HG03378 (cell line): ENCODE data around the gene OSBPL2.

Source experiments
- ATAC-seq: cut with Tn5 transposase; IDR thresholded peaks from one replicate; pipeline ENCODE4 v1.9.1; 2021; ENCODE audit warnings: mild to moderate bottlenecking, moderate library complexity; ENCODE audit not compliant: unreplicated experiment

Gene OSBPL2

DNA sequence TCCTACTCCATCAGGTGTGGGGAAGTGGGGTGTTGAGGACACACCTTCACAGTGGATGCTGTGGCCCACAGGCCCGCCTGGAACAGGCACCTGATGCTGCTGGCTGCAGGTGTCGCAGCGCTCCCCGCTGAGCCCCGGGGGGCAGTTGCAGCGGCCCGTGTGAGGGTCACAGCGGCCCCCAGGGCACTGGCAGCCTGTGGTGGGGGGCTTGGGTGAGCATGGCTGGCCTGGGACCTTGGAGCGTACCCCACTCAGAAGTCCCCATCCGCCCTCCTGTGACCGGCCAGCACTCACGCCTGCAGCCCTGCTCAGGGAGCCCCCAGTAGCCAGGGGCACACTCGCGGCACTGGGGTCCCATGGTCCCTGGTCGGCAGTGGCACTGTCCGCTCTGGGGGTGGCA lies 83.7 kb downstream of the OSBPL2 start:
- no peak for ATAC-seq

DNA sequence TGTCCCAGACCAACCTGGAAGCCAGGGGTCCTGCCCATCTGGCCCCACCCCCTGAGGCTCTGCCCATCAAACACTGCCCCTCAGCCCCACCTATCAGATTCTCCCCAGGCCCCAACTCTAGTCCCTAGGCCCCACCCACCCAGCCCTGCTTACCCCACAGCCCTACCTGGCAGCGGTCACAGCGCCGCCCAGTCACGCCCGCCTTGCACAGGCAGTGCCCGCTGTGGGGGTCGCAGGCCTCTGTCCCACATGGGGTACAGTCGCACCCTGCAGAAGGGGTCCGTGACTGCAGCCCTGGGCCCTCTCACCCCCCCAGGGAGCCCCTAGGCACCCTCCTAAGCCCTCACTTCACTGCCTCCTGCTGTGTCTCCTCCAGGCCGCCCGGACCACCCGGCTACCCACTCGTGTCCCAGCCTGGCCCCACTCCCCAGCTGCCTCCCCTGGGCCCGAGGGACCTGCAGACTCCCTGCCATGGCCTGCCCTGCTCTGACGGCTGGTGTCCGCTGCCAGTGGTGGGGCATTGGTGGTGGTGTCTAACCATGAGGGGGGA lies 84.2 kb downstream of the OSBPL2 start:
- ATAC-seq = no peak

DNA sequence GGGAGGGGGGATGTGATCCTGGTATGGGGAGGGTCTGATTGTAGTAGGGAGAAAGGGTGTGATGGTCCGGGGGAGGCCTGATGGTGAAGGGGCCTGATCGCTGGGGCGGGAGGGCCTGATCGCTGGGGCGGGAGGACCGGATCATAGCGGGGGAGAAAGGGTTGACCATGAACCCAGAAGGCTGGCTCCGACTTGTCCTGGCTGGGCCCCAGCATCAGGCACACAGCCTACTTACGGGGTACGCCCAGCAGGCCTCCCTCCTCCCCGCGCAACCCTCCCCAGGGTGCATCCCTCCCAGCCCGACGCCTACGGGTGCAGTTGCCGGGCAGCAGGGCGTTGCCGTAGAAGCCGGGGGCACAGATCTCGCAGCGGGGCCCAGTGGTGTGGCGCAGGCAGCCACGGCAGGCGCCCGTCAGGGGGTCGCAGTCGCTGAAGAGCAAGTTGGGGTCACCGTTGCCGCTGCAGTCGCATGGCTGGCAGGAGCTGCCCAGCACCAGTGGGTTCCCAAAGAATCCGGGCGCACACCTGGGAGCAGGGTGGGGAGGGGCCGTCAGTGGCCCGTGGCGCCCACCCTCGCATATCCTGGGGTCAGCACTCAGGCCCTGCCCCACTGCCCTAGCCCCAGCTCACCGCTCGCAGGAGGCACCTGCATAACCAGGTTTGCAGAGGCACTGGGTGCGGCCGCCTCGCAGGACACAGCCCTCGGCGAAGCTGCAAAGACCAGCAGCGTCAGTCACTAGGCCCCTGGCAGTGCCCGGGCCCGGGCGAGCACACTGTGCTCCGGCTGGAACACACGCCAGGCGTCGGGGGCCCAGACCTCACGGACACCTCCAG lies 85.0 kb downstream of the OSBPL2 start:
- ATAC-seq = no peak

DNA sequence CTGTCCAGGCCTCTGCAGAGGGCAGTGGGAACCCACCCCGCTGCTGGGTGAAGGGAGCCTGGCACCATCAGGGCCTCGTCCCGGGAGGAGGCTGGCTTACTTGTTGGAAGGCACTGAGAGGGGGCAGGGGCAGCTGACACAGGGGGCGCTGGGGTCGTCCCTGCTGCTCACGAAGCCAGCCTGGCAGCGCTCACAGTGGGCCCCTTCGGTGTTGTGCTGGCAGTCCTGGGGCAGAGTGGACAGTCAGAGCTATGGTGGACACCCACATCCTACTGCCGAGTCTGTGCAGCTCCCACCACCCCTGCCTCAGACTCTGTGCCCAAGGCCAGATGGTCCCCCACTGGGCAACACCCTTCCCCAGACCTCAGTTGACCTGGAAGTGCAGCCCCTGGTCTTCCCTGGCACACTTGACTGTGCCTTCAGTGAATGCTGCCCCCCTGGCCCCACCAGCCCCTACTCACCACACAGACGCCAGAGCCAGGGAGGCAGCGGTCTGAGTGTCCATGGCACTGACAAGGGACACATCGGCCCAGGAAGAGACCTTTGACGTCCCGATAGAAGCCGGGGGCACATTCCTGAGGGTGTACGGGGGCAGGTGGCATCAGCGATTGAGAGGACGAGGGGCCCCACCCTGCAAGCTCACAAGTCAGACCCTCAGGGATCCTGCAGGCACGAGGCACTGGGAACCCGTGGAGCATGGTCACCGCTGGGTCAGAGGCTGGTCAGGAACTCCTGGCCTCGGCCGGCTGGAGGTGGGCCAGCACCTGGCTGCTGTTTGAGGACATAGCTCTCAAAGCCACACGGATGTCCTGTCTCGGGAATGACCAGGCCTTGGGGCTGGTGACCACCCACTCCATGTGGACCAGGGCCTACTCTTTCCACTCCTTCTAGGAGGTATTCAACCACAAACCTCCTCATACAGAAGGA lies 85.9 kb downstream of the OSBPL2 start:
- no peak for ATAC-seq

DNA sequence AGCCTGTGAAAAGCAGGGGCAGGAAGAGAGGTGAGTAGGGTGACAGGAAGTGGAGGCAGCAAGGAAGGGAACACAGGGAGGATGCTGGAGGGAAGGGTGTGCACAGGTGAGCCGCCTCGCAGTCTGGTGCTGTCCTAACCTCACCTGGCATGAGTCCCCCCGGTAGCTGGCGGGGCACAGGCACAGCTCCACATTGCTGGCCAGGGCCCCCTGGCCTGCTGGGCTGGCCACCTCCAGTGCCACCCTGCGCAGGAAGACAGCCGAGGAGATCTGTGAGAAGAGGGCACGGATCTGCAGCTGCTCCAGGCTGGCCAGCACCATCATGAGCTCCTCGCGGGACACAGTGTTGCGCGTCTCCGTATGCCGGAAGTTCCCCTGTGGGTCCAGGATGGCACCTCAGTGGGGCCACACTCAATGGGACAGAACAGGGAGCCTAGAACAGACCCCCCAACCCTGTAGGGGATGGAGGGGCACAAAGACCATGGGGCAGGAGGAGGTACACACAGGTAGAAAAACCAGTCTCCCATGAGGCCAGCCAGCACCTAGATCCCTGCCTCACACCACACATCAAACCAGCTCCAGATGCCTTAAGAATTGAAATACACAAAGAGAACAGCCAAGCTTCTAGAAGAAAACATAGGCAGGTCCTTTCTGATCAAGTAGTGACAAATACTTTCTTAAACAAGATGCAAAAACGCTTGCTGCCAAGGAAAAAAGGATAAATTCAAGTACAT lies 87.0 kb downstream of the OSBPL2 start:
- ATAC-seq = no peak

DNA sequence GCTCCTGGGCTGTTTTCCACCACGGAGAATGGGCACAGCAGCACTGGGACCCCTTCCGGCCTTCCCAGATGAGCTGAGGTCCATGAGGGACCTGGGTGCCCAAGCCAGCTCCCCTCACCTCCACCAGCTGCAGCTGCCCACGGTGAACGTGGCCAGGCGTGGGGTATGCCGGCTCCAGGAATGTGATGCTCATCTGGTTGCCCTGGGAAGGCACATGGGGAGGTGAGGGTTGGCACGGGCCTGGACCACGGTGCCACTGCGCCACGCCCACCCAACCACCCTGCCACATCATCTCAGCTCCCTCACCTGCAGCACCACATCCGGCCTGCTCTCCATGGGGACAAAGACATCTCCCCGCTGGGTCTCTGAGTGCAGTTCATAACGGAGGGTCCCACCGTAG lies 88.2 kb downstream of the OSBPL2 start:
- ATAC-seq = no peak

DNA sequence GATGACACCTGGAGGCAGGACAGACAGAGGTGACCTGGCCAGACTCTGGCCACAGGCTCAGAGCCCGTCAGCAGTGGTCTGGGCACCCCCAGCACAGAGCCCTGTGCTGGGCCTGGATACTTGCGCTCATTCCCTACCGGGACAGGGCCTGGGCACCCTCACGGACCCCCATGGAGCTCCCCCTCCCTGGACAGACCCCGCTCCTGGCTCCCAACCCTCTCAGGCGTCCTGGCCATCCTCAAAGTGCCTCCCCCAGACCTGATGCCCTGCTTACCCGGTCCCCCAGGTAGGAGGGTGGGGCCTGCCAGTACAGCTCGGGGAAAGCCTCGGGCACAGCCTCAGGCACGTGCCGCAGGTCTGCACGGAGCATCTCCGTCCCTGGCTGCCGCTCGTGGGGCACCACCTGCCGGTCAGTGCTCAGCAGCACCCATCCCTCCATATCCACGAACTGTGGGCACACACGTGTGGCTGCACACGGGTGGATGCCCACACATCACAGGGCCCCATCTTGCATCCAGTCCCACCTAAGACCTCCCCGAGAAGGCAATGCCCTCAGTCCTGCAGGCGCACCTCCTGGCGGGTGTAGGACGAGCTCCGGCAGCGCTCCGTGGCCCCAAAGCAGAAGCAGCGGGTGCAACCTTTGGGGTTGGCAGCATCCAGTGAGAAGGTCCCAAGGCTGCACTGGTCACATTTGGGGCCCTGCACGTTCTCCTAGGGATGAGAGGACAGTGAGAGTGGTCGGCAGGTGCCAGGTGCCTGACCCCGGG lies 88.8 kb downstream of the OSBPL2 start:
- ATAC-seq = no peak

DNA sequence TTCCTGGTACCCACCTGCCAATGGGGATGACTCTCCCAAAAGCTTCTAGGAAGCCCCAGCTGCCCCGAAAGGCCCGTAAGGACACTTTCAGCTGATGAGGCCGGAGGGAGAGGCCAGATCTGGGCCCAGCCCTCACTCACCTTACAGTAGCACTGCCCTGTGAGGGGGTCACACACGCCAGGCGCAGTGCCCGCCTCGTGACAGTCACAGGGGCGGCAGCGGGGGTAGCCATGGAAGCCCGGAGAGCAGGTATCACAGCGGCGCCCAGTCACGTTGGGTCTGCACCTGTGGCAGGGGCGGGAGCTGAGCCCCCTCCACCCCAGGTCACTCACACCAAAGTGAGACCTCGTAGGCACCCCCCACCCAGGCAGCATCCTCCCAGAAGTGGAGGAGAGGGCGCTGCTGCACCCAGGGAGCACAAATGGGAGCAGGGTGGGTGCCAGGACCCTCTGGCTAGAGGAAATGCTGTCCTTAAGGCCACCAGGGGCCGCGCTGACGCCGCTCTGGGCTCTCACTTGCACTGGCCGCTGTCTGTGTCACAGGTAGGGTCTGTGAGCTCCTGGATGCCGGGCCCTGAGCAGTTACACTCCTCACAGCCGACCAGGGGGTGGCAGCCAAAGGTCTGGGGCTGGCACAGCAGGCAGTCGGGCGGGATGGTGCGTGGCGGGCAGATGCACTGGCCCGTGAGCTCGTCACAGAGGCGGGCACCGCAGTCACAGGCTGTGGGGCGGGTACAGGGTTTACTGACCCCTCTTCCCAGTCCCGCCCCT lies 89.6 kb downstream of the OSBPL2 start:
- ATAC-seq = no peak

DNA sequence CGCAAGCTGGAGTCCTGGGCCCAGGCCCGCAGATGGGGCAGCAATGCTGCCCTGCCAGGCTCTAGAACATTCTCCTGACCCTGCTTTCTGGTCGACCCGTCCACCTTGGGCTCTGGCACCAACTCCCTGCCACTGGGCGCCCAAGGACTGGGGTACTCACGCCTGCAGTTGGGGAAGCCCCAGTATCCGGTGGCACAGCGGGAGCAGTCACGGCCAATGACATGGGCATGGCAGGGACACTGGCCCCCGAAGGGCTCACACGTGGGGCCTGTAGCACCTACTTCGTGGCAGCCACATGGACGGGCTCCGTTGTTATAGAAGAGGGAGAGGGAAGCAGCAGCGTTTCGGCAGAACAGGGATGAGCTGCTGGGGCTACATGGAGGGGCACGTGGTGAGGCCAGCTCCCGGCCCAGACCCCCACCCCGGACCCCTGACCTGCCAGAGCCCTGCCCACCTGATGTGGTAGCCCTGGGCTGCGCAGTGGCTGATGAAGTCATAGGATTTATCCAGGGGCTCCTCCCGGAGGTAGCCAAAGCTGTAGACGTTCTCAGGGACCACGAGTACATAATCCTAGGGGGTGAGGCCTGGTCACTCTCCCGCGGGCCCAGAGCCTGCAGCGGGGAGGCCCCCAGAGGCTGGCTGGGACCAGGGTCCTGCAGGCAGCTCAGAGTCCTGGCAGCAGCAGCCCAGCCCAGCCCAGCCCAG lies 90.5 kb downstream of the OSBPL2 start:
- no peak for ATAC-seq

DNA sequence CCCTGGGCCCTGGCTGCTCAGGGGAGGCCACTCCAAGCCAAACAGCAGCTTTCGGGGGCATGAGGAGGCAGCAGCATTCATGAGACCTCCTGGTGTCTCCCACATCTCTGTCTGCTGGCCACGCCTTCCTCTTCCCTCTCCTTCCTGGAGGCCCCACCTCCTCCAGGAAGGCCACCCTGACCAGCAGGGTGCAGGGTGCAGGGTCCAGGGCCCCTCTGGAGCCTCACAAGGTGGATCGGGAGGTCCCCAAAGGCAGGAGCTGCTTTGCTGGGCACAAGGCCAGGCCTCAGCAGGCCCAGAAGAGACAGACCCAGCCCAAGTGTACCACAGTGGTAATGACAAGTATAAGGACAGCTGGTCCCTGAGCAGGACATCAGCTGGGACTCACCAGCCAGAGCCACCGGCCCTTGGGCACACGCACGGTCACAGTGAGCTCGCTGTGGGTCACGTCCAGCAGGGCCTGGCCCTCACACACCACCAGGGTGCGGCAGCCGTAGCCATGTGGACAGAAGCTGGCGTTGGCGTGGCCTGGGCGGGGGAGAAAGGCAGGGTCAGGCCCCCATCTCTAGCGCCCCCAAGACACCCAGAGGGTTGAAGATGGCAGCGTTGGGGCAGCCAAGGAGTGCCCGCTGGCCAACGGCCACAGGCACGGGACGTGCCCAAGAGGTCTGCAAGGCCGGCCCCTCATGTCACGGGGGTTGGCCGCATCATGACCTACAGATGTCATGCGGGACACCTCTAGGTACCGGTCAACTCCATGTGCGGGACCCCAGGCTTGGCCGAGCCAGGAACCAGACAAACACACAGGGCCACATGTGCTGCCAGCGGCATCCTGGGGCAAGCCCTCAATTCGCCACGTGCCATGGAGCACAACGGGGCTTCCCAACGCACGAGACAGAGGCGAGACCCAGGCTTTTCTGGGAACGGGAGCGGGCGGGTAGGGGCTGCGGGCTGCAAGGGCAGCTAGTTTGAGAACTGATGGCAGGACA lies 91.4 kb downstream of the OSBPL2 start:
- ATAC-seq = no peak

DNA sequence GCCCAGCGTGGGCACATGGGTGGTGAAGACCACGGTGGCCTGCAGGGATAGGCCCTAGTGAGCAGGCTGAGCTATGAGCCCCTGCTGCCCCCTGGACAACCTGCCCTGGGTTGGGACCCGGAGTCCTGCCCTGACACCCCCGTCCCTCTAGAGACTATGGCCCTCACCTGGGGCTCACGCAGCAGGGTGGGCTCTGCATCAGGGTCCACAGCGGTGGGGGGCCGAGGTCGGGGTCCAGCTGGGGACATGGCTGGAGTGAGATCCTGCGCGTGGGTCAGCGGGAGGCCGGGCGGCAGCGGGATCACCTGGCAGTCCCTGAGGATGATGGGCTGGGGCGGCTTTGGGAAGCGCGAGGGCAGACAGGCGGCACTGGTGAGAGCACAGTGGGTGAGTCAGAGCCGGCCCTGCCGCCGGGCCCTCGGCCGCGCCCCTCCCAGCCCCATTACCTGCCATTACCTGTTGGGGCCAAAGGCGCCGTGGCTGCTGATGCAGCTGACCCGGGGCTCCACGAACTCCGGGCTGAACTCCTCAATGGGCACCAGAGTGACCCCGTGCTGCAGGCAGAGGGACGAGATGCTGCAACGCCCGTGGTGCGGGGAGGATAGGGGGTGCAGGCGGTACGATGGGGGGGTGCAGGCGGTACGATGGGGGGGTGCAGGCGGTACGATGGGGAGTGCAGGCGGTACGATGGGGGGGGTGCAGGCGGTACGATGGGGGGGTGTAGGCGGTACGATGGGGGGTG lies 92.4 kb downstream of the OSBPL2 start:
- ATAC-seq = no peak

DNA sequence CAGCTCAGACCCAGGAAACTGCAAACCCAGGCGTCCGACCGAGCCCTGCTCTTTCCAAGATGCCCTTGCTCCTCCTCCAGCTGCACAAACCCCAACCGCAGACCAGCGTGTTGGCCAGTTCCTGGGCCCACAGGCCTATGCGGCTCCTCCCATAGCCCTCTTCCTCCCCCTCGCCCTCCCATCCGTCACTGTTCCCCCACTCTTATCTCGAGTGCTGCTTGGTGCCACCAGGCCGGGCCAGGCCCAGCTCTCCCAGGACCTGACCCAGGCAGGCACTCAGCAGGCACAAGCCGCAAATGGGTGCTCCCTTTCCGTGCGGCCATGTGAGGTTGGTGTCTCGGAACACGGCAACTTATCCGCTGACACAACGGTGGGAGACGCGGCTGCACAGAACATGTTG lies 93.0 kb downstream of the OSBPL2 start:
- ATAC-seq = no peak

DNA sequence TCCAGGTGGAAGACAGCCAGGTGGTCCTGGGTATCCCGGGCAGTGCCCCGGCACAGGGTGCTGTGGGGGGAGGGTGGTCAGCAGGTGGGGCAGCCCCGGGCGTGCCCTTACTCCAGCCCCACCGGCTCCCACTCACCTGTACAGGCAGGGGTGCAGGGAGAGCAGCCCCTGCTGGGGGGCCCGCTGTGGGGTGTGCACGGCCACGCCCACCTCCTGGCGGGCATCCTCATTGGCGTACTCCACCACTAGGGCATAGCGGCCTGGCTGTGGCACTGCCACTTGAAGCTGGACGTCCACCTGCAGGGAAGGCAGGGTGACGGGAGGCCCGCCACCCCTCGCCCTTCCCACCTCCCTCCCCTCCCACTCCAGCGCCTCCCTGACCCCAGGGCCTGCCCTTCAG lies 94.1 kb downstream of the OSBPL2 start:
- ATAC-seq = no peak

DNA sequence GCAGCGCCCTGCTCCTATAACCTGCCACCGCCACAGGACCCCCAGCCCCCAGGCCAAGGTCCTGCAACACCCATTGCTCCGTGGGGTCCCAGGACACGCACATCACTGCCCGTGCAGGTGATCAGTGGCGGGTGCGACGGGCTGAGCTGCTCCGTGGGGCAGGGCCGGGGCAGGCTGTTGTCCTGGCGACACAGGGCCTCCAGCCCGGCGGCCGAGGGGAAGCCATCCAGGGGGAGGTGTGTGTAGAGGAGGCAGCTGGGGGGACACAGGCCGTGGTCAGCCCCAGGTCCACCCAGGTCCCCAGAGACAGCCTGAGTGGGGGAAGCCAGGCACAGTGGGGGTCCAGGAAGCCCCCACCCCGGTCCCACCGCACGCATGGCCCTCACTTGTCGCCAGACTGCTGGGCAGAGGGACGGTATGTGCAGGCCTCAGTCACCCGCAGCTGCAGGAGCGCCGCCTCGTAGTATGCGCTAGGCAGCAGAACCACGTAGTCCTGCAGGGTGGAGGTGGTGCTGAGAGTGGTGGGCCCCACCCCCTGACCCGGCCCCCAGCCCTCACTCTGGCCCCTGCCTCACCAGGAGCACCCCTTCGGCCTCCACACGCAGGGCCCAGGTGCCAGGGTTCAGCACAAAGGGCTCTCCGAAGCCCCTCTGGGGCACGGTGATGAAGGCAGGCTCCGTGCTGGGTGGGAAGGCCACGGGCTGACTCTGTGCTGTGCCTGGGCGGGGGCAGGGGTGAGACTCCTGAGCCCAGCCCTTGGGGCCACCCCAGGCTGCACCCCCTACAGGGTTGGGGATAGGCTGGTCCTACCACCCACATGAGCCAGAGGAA lies 94.9 kb downstream of the OSBPL2 start:
- no peak for ATAC-seq

DNA sequence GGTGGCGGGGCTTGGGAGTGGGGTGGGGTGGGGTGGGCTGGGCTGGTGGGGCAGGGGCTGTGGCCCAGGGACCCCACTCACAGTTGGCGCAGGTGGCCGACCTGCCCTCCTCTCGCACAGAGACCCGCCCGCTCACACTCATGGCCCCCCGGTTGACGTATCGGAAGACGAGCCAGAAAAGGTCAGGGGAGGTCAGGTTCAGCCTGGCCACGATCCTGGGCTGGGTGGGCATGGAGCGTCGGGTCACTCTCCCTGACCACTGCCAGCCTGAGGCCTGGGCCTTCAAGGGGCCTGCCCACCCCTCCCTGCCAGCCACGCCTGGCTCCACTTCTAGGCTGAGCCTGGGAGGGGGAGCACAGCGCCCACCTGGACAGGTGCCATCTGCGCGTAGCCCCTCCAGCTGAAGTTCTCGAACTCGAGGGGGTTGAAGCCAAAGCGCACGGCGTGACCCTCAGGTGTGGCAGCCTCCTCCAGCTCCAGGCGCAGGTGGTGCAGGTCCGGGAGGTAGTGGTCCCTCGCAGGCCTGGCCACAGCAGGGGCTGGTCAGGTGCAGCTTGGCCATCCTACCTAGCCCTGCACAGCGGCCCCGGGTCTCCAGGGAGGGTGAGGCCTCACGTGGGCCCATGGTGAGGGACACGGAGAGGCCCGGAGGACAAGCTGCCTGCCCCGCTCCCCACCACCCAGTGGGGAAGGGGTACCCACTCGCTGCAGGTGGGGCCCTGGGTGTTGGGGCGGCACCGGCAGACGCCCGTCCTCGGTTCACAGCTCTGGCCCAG lies 95.7 kb downstream of the OSBPL2 start:
- ATAC-seq = no peak
